Hepatocyte (in vitro differentiated cells): ENCODE data around the gene OGG1.

Experiments used
- CTCF ChIP-seq: fragments of 200-600 bp; sonication (generic); IDR thresholded peaks from 2 replicates; pipeline ENCODE4 v1.5.1; 2016; ENCODE audit warnings: antibody characterized with exemption, mild to moderate bottlenecking; ENCODE audit not compliant: poor library complexity
- EZH2 ChIP-seq: fragments of 200-600 bp; sonication (generic); IDR thresholded peaks from 2 replicates; pipeline ENCODE4 v1.6.1; 2016; ENCODE audit warnings: antibody characterized with exemption, mild to moderate bottlenecking, borderline replicate concordance

GRCh38 chr3:9721015-9721699 is 28.6 kb upstream of the OGG1 start:
- TF ChIP-seq CTCF (no peak), EZH2 (no peak)
